Activated B cell treated with CpG ODN at 0.5 μM for 24 hours (primary cell): ENCODE data around the gene NRAP. TPM values are rescaled to one million over a fixed set of nuclear protein-coding genes. Genes with fewer than 3 reads are reported as not detected.

Source experiments
- ATAC-seq: fragments of 200-7000 bp; cut with Tn5 transposase; one replicate; pipeline ENCODE4 v1.10.0; 2021; ENCODE audit warnings: low read depth, mild to moderate bottlenecking, moderate library complexity
- CTCF ChIA-PET: fragments of 350-600 bp; sonication (Branson Sonifier 250); formaldehyde crosslinking; loops from one replicate; lab custom pipeline; 2021; ENCODE audit warnings: antibody characterized with exemption; lab: Charles Lee
- POLR2A ChIA-PET: fragments of 350-600 bp; sonication (Branson Sonifier 250); formaldehyde crosslinking; loops from one replicate; lab custom pipeline; 2021; ENCODE audit warnings: antibody characterized with exemption; lab: Charles Lee
- DNase-seq: peaks from one replicate; pipeline ENCODE4 v3.0.0; 2022
- H3K27ac Mint-ChIP-seq: one replicate; pipeline ENCODE4 v1.8.0; 2020; ENCODE audit warnings: mixed read lengths
- H3K27me3 Mint-ChIP-seq: one replicate; pipeline ENCODE4 v1.8.0; 2021; ENCODE audit warnings: mixed read lengths
- H3K36me3 Mint-ChIP-seq: one replicate; pipeline ENCODE4 v1.8.0; 2021; ENCODE audit warnings: low read depth, mixed read lengths
- H3K4me1 Mint-ChIP-seq: one replicate; pipeline ENCODE4 v1.8.0; 2021; ENCODE audit warnings: mixed read lengths
- H3K4me3 Mint-ChIP-seq: one replicate; pipeline ENCODE4 v1.8.0; 2020; ENCODE audit warnings: mild to moderate bottlenecking, mixed read lengths
- H3K9me3 Mint-ChIP-seq: one replicate; pipeline ENCODE4 v1.8.0; 2020; ENCODE audit warnings: mixed read lengths
- intact Hi-C: fragments of 100-400 bp; cut with micrococcal nuclease; formaldehyde crosslinking; loops from one replicate; pipeline ENCODE4 v1.15.1; 2024
- total RNA-seq: library from RNA; stranded (reverse); gene quantifications from 2 replicates; pipeline ENCODE4 v1.2.3, GENCODE V29; 2022
- TF ChIP-seq, protein P1 (sequence below): fragments of 200-600 bp; IDR thresholded peaks from one replicate; pipeline ENCODE4 v1.8.0; 2022; ENCODE audit warnings: antibody characterized with exemption, mild to moderate bottlenecking

The NRAP gene
- total RNA-seq, 1 donor from 2014 or later, result not detected

- intact Hi-C loops, result no loop called here
- Mint-ChIP-seq H3K27ac (no peak overlapping the region), H3K36me3 (no peaks in the 10 kb centered on the region), H3K4me1 (no peaks in the 10 kb centered on the region), H3K27me3 (peaks cover 30% of the 10 kb centered on the region), H3K4me3 (no peak overlapping the region), H3K9me3 (no peaks in the 10 kb centered on the region)
- TF ChIP-seq, protein P1, sequence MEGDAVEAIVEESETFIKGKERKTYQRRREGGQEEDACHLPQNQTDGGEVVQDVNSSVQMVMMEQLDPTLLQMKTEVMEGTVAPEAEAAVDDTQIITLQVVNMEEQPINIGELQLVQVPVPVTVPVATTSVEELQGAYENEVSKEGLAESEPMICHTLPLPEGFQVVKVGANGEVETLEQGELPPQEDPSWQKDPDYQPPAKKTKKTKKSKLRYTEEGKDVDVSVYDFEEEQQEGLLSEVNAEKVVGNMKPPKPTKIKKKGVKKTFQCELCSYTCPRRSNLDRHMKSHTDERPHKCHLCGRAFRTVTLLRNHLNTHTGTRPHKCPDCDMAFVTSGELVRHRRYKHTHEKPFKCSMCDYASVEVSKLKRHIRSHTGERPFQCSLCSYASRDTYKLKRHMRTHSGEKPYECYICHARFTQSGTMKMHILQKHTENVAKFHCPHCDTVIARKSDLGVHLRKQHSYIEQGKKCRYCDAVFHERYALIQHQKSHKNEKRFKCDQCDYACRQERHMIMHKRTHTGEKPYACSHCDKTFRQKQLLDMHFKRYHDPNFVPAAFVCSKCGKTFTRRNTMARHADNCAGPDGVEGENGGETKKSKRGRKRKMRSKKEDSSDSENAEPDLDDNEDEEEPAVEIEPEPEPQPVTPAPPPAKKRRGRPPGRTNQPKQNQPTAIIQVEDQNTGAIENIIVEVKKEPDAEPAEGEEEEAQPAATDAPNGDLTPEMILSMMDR, result no peak
- ATAC-seq (no peak), DNase-seq (no peak)
- ChIA-PET POLR2A (no interaction called here), CTCF (no interaction called here)
Measured at GRCh38 chr10:113616244-113617074, 47.4 kb downstream of the NRAP start.

DNA sequence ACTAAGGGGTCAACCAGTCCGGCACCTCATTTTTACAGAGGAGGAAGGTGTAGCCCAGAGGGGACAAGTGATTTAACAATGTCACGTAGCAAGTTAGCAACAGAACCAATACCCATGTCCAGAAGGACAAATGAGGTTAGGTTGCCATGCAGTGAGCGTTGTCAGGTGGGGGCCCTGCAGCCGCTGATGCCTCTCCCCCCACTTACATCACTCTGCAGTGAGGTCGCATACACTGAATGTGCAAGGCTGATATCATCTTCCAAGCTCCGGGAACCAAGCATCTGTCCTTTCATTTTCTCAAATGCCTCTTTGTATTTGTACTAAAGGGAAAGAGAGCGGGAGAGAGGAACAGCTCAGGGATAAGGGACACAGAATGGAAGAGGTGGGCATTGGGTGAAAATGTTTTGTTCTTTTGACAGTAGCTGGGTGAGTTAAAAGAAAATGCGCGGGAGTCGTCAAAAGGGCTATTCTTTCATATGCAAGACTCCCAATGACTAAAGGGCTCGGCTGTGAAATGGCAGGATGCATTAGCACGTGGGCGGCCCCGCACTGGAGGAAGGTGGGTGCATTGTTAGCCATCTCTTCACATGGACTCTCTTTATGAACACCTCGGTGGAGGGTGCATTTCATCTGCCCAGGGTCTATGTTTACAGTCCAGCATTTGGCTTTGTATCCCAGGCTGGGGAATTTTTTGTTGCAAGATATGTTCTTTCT lies 49.7 kb downstream of the NRAP start:
- POLR2A ChIA-PET, result no interaction called here
- peaks cover 26% of the 10 kb centered on the region for H3K27me3 Mint-ChIP-seq
- intact Hi-C loops, result no loop called here
- H3K9me3 Mint-ChIP-seq, result no peaks in the 10 kb centered on the region
- H3K4me1 Mint-ChIP-seq, result no peaks in the 10 kb centered on the region
- no peak overlapping the region for H3K4me3 Mint-ChIP-seq
- DNase-seq (no peak), ATAC-seq (no peak)
- no peak overlapping the region for H3K27ac Mint-ChIP-seq
- H3K36me3 Mint-ChIP-seq, result no peaks in the 10 kb centered on the region
- CTCF ChIA-PET, result no interaction called here
- TF ChIP-seq, protein P1, result no peak

- H3K9me3 Mint-ChIP-seq, result no peaks in the 10 kb centered on the region
- TF ChIP-seq, protein P1, result no peak
- H3K27me3 Mint-ChIP-seq, result peaks cover 26% of the 10 kb centered on the region
- no peak overlapping the region for H3K27ac Mint-ChIP-seq
- POLR2A ChIA-PET, result no interaction called here
- ATAC-seq (no peak), DNase-seq (no peak)
- no peak overlapping the region for H3K4me3 Mint-ChIP-seq
- intact Hi-C loops, result no loop called here
- CTCF ChIA-PET, result no interaction called here
- H3K4me1 Mint-ChIP-seq, result no peaks in the 10 kb centered on the region
- no peaks in the 10 kb centered on the region for H3K36me3 Mint-ChIP-seq
Measured at GRCh38 chr10:113613427-113613826, 50.4 kb downstream of the NRAP start.

DNA sequence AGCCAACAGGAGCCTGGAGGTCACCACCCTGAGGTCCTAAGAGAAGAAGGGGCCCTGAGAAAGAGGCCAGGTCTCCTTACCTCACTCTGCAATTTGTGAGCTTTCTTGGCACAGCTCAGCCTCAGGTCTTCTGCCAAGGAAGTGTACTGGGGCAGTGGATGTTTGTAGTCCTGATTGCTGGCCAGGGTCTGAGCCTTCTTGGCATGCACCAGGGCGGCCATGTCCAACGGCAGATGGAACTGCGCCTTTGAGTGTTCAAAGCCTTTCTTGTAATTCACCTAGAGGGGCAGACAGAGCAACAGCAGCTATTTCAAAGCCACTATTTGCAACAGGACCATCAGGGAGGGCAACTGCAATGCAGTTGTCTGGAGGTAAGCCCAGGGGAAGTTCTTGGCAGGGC lies 51.7 kb downstream of the NRAP start:
- no peak for DNase-seq
- intact Hi-C loops, result no loop called here
- Mint-ChIP-seq H3K27ac (no peak overlapping the region), H3K9me3 (no peaks in the 10 kb centered on the region), H3K4me3 (no peak overlapping the region), H3K36me3 (no peaks in the 10 kb centered on the region), H3K27me3 (peaks cover 20% of the 10 kb centered on the region), H3K4me1 (no peaks in the 10 kb centered on the region)
- TF ChIP-seq, protein P1, result no peak
- CTCF ChIA-PET, result no interaction called here
- POLR2A ChIA-PET, result no interaction called here
- ATAC-seq, result no peak
